Stimulated activated CD4-positive, alpha-beta T cell treated with anti-CD3 and anti-CD28 coated beads, TNF-alpha, amount 100 ng/mL, for 24 hours (primary cell): Measurements from ENCODE around the gene KCNMB4.

Source experiments
- DNase-seq, 3 experiments: peaks; one replicate each; pipeline ENCODE4 v3.0.0-alpha.2; 2020; ENCODE audit warnings: low read depth in 3 of 3

The KCNMB4 gene

GRCh38 chr12:70443062-70443673 is 77.1 kb downstream of the KCNMB4 start:
- no peak for DNase-seq

GRCh38 chr12:70444903-70445302 is 78.8 kb downstream of the KCNMB4 start:
- DNase-seq = no peak

- DNase-seq = no peak
Measured at GRCh38 chr12:70448371-70448770, 82.3 kb downstream of the KCNMB4 start.

- DNase-seq = no peak
Measured at GRCh38 chr12:70449074-70449752, 83.1 kb downstream of the KCNMB4 start.

- DNase-seq = no peak
Measured at GRCh38 chr12:70449753-70450341, 83.8 kb downstream of the KCNMB4 start.

GRCh38 chr12:70451528-70451927 is 85.4 kb downstream of the KCNMB4 start:
- no peak for DNase-seq

- no peak for DNase-seq
Measured at GRCh38 chr12:70456953-70457352, 90.9 kb downstream of the KCNMB4 start.

GRCh38 chr12:70459786-70460185 is 93.7 kb downstream of the KCNMB4 start:
- DNase-seq = no peak

- DNase-seq = no peak
Measured at GRCh38 chr12:70463997-70464396, 97.9 kb downstream of the KCNMB4 start.

- DNase-seq = no peak
Measured at GRCh38 chr12:70466753-70467152, 100.7 kb downstream of the KCNMB4 start.

GRCh38 chr12:70467476-70467875 is 101.4 kb downstream of the KCNMB4 start:
- DNase-seq = no peak

GRCh38 chr12:70467918-70468733 is 102.0 kb downstream of the KCNMB4 start:
- no peak for DNase-seq

GRCh38 chr12:70468741-70469140 is 102.7 kb downstream of the KCNMB4 start:
- DNase-seq = no peak

GRCh38 chr12:70469221-70469820 is 103.2 kb downstream of the KCNMB4 start:
- DNase-seq = no peak

GRCh38 chr12:70482764-70483163 is 116.7 kb downstream of the KCNMB4 start:
- DNase-seq = no peak
